Measurements from ENCODE around the gene B4GALT1. TPM values are rescaled to one million over a fixed set of nuclear protein-coding genes. Genes with fewer than 3 reads are reported as not detected.

B4GALT1 gene
- total and polyA plus RNA-seq, 4 donors, result 27.2 to 130 (median 86.2) TPM

DNA sequence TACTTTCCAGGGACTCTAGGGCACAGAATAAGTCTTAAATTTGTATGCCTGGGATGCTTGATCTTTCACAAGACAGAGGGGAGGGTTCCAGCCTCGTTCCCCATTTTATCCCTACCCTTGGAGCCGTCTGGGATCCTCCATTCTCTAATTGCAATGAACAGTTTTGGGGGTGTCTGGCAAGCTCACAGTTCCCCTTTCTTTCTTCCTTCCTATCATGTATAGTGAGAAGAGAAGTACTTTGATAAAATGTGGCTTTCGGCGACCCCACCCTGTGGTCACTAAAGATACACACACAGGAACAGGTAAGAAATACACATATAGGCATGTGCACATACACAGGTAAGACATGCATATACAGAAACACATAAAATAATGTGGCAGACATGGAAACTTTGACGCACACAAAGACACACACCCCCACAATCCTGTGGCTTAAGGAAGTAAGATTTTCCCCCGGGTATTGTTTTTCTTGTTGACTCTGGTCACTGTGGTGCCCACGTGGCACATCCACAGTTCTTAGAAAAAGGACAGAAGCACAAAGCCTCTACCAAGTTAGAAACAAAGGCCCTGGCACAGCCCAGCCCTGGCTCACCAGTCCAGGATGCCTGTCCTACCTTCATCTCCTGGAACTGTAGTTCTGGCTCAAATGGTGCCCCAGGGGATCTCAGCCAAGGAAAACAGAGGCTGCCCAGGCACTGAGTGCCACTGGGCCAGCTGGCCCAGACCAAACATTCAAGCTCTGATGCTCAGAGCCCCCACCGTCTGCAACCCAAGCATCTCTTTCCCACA lies 84.4 kb downstream of the B4GALT1 start:
- Histone ChIP-seq H3K9me3 (ENCODE audit: control insufficient read depth in 4 of 4, insufficient read depth in 3 of 4, low read length in 3 of 4) (no peaks in the 10 kb centered on the region), H3K4me1 (ENCODE audit: control insufficient read depth in 5 of 5, insufficient read depth in 5 of 5, low read length in 5 of 5) (peaks cover 0 to 2% (median 0%) of the 10 kb centered on the region in 5 donors), H3K36me3 (ENCODE audit: control insufficient read depth in 4 of 4, insufficient read depth in 4 of 4, low read length in 4 of 4) (no peaks in the 10 kb centered on the region), H3K27ac (ENCODE audit: low read depth in 1 of 2, low read length in 1 of 2) (no peak overlapping the region), H3K4me3 (no peak overlapping the region), H3K9ac (ENCODE audit: insufficient read depth in 1 of 2, low read length in 2 of 2) (no peak overlapping the region), H3K27me3 (ENCODE audit: control insufficient read depth in 3 of 3, insufficient read depth in 3 of 3, low read length in 2 of 3) (no peaks in the 10 kb centered on the region)
- ATAC-seq (ENCODE audit: insufficient read depth, low FRiP score) (no peak), DNase-seq (no peak)
- TF ChIP-seq, protein P1, sequence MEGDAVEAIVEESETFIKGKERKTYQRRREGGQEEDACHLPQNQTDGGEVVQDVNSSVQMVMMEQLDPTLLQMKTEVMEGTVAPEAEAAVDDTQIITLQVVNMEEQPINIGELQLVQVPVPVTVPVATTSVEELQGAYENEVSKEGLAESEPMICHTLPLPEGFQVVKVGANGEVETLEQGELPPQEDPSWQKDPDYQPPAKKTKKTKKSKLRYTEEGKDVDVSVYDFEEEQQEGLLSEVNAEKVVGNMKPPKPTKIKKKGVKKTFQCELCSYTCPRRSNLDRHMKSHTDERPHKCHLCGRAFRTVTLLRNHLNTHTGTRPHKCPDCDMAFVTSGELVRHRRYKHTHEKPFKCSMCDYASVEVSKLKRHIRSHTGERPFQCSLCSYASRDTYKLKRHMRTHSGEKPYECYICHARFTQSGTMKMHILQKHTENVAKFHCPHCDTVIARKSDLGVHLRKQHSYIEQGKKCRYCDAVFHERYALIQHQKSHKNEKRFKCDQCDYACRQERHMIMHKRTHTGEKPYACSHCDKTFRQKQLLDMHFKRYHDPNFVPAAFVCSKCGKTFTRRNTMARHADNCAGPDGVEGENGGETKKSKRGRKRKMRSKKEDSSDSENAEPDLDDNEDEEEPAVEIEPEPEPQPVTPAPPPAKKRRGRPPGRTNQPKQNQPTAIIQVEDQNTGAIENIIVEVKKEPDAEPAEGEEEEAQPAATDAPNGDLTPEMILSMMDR (IDR thresholded peaks at IDR 0.05; ENCODE audit: control extremely low read depth, extremely low read depth), result no peak
- 30 to 43% methylated on average over 8 of the region's 8 CpGs for WGBS, 2 donors

DNA sequence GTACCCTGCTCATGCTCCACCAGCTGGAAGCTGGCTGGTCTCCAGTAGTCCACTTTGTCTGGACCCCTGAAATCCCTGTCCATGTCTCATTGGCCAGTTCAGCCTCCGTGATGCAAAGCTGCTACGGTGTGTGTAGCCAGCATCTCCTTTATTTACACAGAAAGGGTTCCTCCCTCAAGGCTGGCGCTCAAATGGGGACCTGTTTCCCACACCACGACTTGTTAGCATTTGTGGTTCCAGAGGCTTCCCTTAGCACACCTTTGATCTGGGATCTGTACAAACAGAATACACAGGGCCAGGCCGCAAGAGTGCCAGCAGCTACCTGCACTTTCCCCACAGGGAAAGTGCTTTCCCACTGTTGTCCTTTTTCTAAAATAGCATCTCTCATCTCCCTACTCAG lies 85.0 kb downstream of the B4GALT1 start:
- WGBS, 2 donors, result 65 to 68% methylated on average over 5 of the region's 5 CpGs
- no peak overlapping the region for H3K27ac ChIP-seq (ENCODE audit: low read depth in 1 of 2, low read length in 1 of 2)
- no peaks in the 10 kb centered on the region for H3K27me3 ChIP-seq (ENCODE audit: control insufficient read depth in 3 of 3, insufficient read depth in 3 of 3, low read length in 2 of 3)
- H3K9ac ChIP-seq (ENCODE audit: insufficient read depth in 1 of 2, low read length in 2 of 2), result no peak overlapping the region
- H3K36me3 ChIP-seq (ENCODE audit: control insufficient read depth in 4 of 4, insufficient read depth in 4 of 4, low read length in 4 of 4), result no peaks in the 10 kb centered on the region
- H3K4me1 ChIP-seq (ENCODE audit: control insufficient read depth in 5 of 5, insufficient read depth in 5 of 5, low read length in 5 of 5), result peaks cover 0 to 2% (median 0%) of the 10 kb centered on the region in 5 donors
- H3K4me3 ChIP-seq, result no peak overlapping the region
- ATAC-seq (ENCODE audit: insufficient read depth, low FRiP score) (no peak), DNase-seq (no peak)
- no peaks in the 10 kb centered on the region for H3K9me3 ChIP-seq (ENCODE audit: control insufficient read depth in 4 of 4, insufficient read depth in 3 of 4, low read length in 3 of 4)
- TF ChIP-seq, protein P1 (IDR thresholded peaks at IDR 0.05; ENCODE audit: control extremely low read depth, extremely low read depth), result no peak

DNA sequence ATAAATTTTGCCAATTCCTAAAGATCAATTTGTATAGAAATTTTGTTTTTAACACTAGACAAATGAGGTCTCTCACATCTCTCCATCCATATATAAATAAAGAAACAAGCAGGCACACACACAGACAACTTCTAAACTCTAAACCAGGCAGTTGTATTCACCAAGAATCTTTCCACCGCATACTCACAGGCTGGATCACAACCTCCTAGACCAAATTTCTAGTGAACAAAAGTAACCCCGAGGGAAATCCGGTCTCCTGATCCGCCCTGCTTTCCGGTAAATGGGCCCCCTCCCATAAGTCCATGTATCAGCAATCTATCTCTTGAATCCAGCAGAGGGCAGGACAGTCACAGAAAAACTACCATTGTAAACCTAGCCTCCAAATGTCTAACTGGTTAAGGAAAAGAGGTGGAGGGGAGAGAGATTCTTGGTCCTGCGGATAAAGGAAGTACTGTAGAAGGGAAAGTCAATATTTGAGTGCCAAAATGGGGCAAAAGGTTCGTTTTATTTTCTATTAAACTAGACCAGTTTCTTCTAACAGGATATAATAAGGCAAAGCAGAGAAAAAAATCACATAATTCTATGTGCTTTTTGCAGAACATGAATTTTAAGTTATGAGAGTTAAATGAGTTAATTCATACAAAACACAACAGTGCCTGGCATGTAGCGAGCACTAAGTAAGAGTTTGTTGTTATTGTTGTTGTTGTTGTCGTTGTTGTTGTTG lies 85.8 kb downstream of the B4GALT1 start:
- no peaks in the 10 kb centered on the region for H3K27me3 ChIP-seq (ENCODE audit: control insufficient read depth in 3 of 3, insufficient read depth in 3 of 3, low read length in 2 of 3)
- 14 to 18% methylated on average over 9 of the region's 9 CpGs for WGBS, 2 donors
- no peaks in the 10 kb centered on the region for H3K9me3 ChIP-seq (ENCODE audit: control insufficient read depth in 4 of 4, insufficient read depth in 3 of 4, low read length in 3 of 4)
- H3K36me3 ChIP-seq (ENCODE audit: control insufficient read depth in 4 of 4, insufficient read depth in 4 of 4, low read length in 4 of 4), result peaks cover 0 to 2% (median 0%) of the 10 kb centered on the region in 4 donors
- ATAC-seq (ENCODE audit: insufficient read depth, low FRiP score) (peak; percentile 73), DNase-seq (peak; percentile 81 to 95 (median 93))
- no peak overlapping the region for H3K4me3 ChIP-seq
- H3K4me1 ChIP-seq (ENCODE audit: control insufficient read depth in 5 of 5, insufficient read depth in 5 of 5, low read length in 5 of 5), result peaks cover 0 to 2% (median 0%) of the 10 kb centered on the region in 5 donors
- peak overlapping the region in 1 of 2 donors; percentile 67 for H3K9ac ChIP-seq (ENCODE audit: insufficient read depth in 1 of 2, low read length in 2 of 2)
- TF ChIP-seq, protein P1 (IDR thresholded peaks at IDR 0.05; ENCODE audit: control extremely low read depth, extremely low read depth), result peak; percentile 74
- H3K27ac ChIP-seq (ENCODE audit: low read depth in 1 of 2, low read length in 1 of 2), result no peak overlapping the region
